ENCODE results near the gene FAM180A.

Gene FAM180A

GRCh38 chr7:135772639-135773222, 24.1 kb upstream of the FAM180A start:
- H3K4me1 ChIP-seq (ENCODE audit: control extremely low read depth in 1 of 4, control insufficient read depth in 4 of 4, insufficient read depth in 4 of 4, low read length in 3 of 4) = no peaks in the 10 kb centered on the region
- H3K27ac ChIP-seq (ENCODE audit: insufficient read depth in 1 of 2, low read depth in 1 of 2, low read length in 2 of 2, poor library complexity in 1 of 2, severe bottlenecking in 2 of 2) = no peak overlapping the region
- no peaks in the 10 kb centered on the region for H3K36me3 ChIP-seq (ENCODE audit: control insufficient read depth in 4 of 4, insufficient read depth in 4 of 4, low read length in 3 of 4)
- POLR2A ChIA-PET = no interaction called here
- peaks cover 0 to 3% (median 0%) of the 10 kb centered on the region in 5 experiments for H3K27me3 ChIP-seq (replicated peaks in 2 of 5; ENCODE audit: control insufficient read depth in 4 of 5, insufficient read depth in 5 of 5, low read length in 4 of 5)
- CTCF ChIA-PET = no interaction called here
- no peak for DNase-seq
- no peak overlapping the region for H3K4me3 ChIP-seq (ENCODE audit: control insufficient read depth in 1 of 7, extremely low read depth in 1 of 7, insufficient read depth in 4 of 7, low read depth in 2 of 7, low read length in 6 of 7)
- H3K9me3 ChIP-seq (ENCODE audit: control extremely low read depth in 1 of 5, control insufficient read depth in 4 of 5, insufficient read depth in 2 of 5, low read depth in 1 of 5, low read length in 4 of 5) = no peaks in the 10 kb centered on the region
- 93% methylated on average over 6 of the region's 8 CpGs for WGBS (ENCODE audit: insufficient coverage)

GRCh38 chr7:135771961-135772638, 23.5 kb upstream of the FAM180A start:
- Histone ChIP-seq H3K9me3 (ENCODE audit: control extremely low read depth in 1 of 5, control insufficient read depth in 4 of 5, insufficient read depth in 2 of 5, low read depth in 1 of 5, low read length in 4 of 5) (no peaks in the 10 kb centered on the region), H3K4me1 (ENCODE audit: control extremely low read depth in 1 of 4, control insufficient read depth in 4 of 4, insufficient read depth in 4 of 4, low read length in 3 of 4) (no peaks in the 10 kb centered on the region), H3K4me3 (ENCODE audit: control insufficient read depth in 1 of 7, extremely low read depth in 1 of 7, insufficient read depth in 4 of 7, low read depth in 2 of 7, low read length in 6 of 7) (no peak overlapping the region), H3K36me3 (ENCODE audit: control insufficient read depth in 4 of 4, insufficient read depth in 4 of 4, low read length in 3 of 4) (no peaks in the 10 kb centered on the region), H3K27me3 (replicated peaks in 2 of 5; ENCODE audit: control insufficient read depth in 4 of 5, insufficient read depth in 5 of 5, low read length in 4 of 5) (peaks cover 0 to 3% (median 0%) of the 10 kb centered on the region in 5 experiments), H3K27ac (ENCODE audit: insufficient read depth in 1 of 2, low read depth in 1 of 2, low read length in 2 of 2, poor library complexity in 1 of 2, severe bottlenecking in 2 of 2) (no peak overlapping the region)
- ChIA-PET POLR2A (no interaction called here), CTCF (no interaction called here)
- peak; percentile 7 to 57 (median 48) for DNase-seq
- 92% methylated on average over 4 of the region's 4 CpGs for WGBS (ENCODE audit: insufficient coverage)

GRCh38 chr7:135771051-135771450, 22.4 kb upstream of the FAM180A start:
- WGBS (ENCODE audit: insufficient coverage) = 92% methylated on average over 1 of the region's 1 CpG
- no peak overlapping the region for H3K27ac ChIP-seq (ENCODE audit: insufficient read depth in 1 of 2, low read depth in 1 of 2, low read length in 2 of 2, poor library complexity in 1 of 2, severe bottlenecking in 2 of 2)
- DNase-seq = no peak

GRCh38 chr7:135770139-135770710, 21.6 kb upstream of the FAM180A start:
- Histone ChIP-seq H3K27me3 (replicated peaks in 2 of 5; ENCODE audit: control insufficient read depth in 4 of 5, insufficient read depth in 5 of 5, low read length in 4 of 5) (peaks cover 0 to 7% (median 2%) of the 10 kb centered on the region in 5 experiments), H3K27ac (ENCODE audit: insufficient read depth in 1 of 2, low read depth in 1 of 2, low read length in 2 of 2, poor library complexity in 1 of 2, severe bottlenecking in 2 of 2) (no peak overlapping the region), H3K4me3 (ENCODE audit: control insufficient read depth in 1 of 7, extremely low read depth in 1 of 7, insufficient read depth in 4 of 7, low read depth in 2 of 7, low read length in 6 of 7) (no peak overlapping the region), H3K36me3 (ENCODE audit: control insufficient read depth in 4 of 4, insufficient read depth in 4 of 4, low read length in 3 of 4) (no peaks in the 10 kb centered on the region), H3K9me3 (ENCODE audit: control extremely low read depth in 1 of 5, control insufficient read depth in 4 of 5, insufficient read depth in 2 of 5, low read depth in 1 of 5, low read length in 4 of 5) (no peaks in the 10 kb centered on the region), H3K4me1 (ENCODE audit: control extremely low read depth in 1 of 4, control insufficient read depth in 4 of 4, insufficient read depth in 4 of 4, low read length in 3 of 4) (no peaks in the 10 kb centered on the region)
- ChIA-PET POLR2A (no interaction called here), CTCF (no interaction called here)
- no peak for DNase-seq
- WGBS (ENCODE audit: insufficient coverage) = 96% methylated on average over 6 of the region's 6 CpGs

More at GRCh38 chr7:135771051-135771450, 22.4 kb upstream of the FAM180A start:
- POLR2A ChIA-PET = no interaction called here
- H3K9me3 ChIP-seq (ENCODE audit: control extremely low read depth in 1 of 5, control insufficient read depth in 4 of 5, insufficient read depth in 2 of 5, low read depth in 1 of 5, low read length in 4 of 5) = no peaks in the 10 kb centered on the region
- H3K4me1 ChIP-seq (ENCODE audit: control extremely low read depth in 1 of 4, control insufficient read depth in 4 of 4, insufficient read depth in 4 of 4, low read length in 3 of 4) = no peaks in the 10 kb centered on the region
- CTCF ChIA-PET = no interaction called here
- H3K4me3 ChIP-seq (ENCODE audit: control insufficient read depth in 1 of 7, extremely low read depth in 1 of 7, insufficient read depth in 4 of 7, low read depth in 2 of 7, low read length in 6 of 7) = no peak overlapping the region
- H3K36me3 ChIP-seq (ENCODE audit: control insufficient read depth in 4 of 4, insufficient read depth in 4 of 4, low read length in 3 of 4) = no peaks in the 10 kb centered on the region
- H3K27me3 ChIP-seq (replicated peaks in 2 of 5; ENCODE audit: control insufficient read depth in 4 of 5, insufficient read depth in 5 of 5, low read length in 4 of 5) = peaks cover 0 to 5% (median 0%) of the 10 kb centered on the region in 5 experiments

- H3K9me3 ChIP-seq (ENCODE audit: control extremely low read depth in 1 of 5, control insufficient read depth in 4 of 5, insufficient read depth in 2 of 5, low read depth in 1 of 5, low read length in 4 of 5) = no peaks in the 10 kb centered on the region
- H3K4me1 ChIP-seq (ENCODE audit: control extremely low read depth in 1 of 4, control insufficient read depth in 4 of 4, insufficient read depth in 4 of 4, low read length in 3 of 4) = no peaks in the 10 kb centered on the region
- no peak overlapping the region for H3K4me3 ChIP-seq (ENCODE audit: control insufficient read depth in 1 of 7, extremely low read depth in 1 of 7, insufficient read depth in 4 of 7, low read depth in 2 of 7, low read length in 6 of 7)
- no peak for DNase-seq
- WGBS (ENCODE audit: insufficient coverage) = 100% methylated on average over 5 of the region's 7 CpGs
- no peak overlapping the region for H3K27ac ChIP-seq (ENCODE audit: insufficient read depth in 1 of 2, low read depth in 1 of 2, low read length in 2 of 2, poor library complexity in 1 of 2, severe bottlenecking in 2 of 2)
- POLR2A ChIA-PET = no interaction called here
- H3K27me3 ChIP-seq (replicated peaks in 2 of 5; ENCODE audit: control insufficient read depth in 4 of 5, insufficient read depth in 5 of 5, low read length in 4 of 5) = peaks cover 0 to 7% (median 2%) of the 10 kb centered on the region in 5 experiments
- CTCF ChIA-PET = no interaction called here
- H3K36me3 ChIP-seq (ENCODE audit: control insufficient read depth in 4 of 4, insufficient read depth in 4 of 4, low read length in 3 of 4) = no peaks in the 10 kb centered on the region
Observed at GRCh38 chr7:135769005-135769802, 20.6 kb upstream of the FAM180A start.

GRCh38 chr7:135768467-135768866, 19.9 kb upstream of the FAM180A start:
- Histone ChIP-seq H3K27me3 (replicated peaks in 2 of 5; ENCODE audit: control insufficient read depth in 4 of 5, insufficient read depth in 5 of 5, low read length in 4 of 5) (peaks cover 0 to 7% (median 2%) of the 10 kb centered on the region in 5 experiments), H3K9me3 (ENCODE audit: control extremely low read depth in 1 of 5, control insufficient read depth in 4 of 5, insufficient read depth in 2 of 5, low read depth in 1 of 5, low read length in 4 of 5) (no peaks in the 10 kb centered on the region), H3K4me1 (ENCODE audit: control extremely low read depth in 1 of 4, control insufficient read depth in 4 of 4, insufficient read depth in 4 of 4, low read length in 3 of 4) (no peaks in the 10 kb centered on the region), H3K36me3 (ENCODE audit: control insufficient read depth in 4 of 4, insufficient read depth in 4 of 4, low read length in 3 of 4) (no peaks in the 10 kb centered on the region), H3K4me3 (ENCODE audit: control insufficient read depth in 1 of 7, extremely low read depth in 1 of 7, insufficient read depth in 4 of 7, low read depth in 2 of 7, low read length in 6 of 7) (no peak overlapping the region), H3K27ac (ENCODE audit: insufficient read depth in 1 of 2, low read depth in 1 of 2, low read length in 2 of 2, poor library complexity in 1 of 2, severe bottlenecking in 2 of 2) (no peak overlapping the region)
- POLR2A ChIA-PET = no interaction called here
- CTCF ChIA-PET = no interaction called here
- DNase-seq = no peak
- WGBS (ENCODE audit: insufficient coverage) = 89% methylated on average over 3 of the region's 4 CpGs

GRCh38 chr7:135768064-135768463, 19.5 kb upstream of the FAM180A start:
- WGBS (ENCODE audit: insufficient coverage) = no CpG with 5 or more reads among the region's 3 CpGs
- ChIA-PET POLR2A (no interaction called here), CTCF (no interaction called here)

More at GRCh38 chr7:135768064-135768463, 19.5 kb upstream of the FAM180A start:
- Histone ChIP-seq H3K4me3 (ENCODE audit: control insufficient read depth in 1 of 7, extremely low read depth in 1 of 7, insufficient read depth in 4 of 7, low read depth in 2 of 7, low read length in 6 of 7) (no peak overlapping the region), H3K9me3 (ENCODE audit: control extremely low read depth in 1 of 5, control insufficient read depth in 4 of 5, insufficient read depth in 2 of 5, low read depth in 1 of 5, low read length in 4 of 5) (no peaks in the 10 kb centered on the region), H3K4me1 (ENCODE audit: control extremely low read depth in 1 of 4, control insufficient read depth in 4 of 4, insufficient read depth in 4 of 4, low read length in 3 of 4) (no peaks in the 10 kb centered on the region), H3K27me3 (replicated peaks in 2 of 5; ENCODE audit: control insufficient read depth in 4 of 5, insufficient read depth in 5 of 5, low read length in 4 of 5) (peaks cover 0 to 7% (median 2%) of the 10 kb centered on the region in 5 experiments), H3K27ac (ENCODE audit: insufficient read depth in 1 of 2, low read depth in 1 of 2, low read length in 2 of 2, poor library complexity in 1 of 2, severe bottlenecking in 2 of 2) (no peak overlapping the region), H3K36me3 (ENCODE audit: control insufficient read depth in 4 of 4, insufficient read depth in 4 of 4, low read length in 3 of 4) (no peaks in the 10 kb centered on the region)
- DNase-seq = no peak

All from common myeloid progenitor, CD34-positive (primary cell).